Activated CD8-positive, alpha-beta T cell treated with anti-CD3 and anti-CD28 coated beads, Interleukin-2, amount 10 ng/mL, durations not matched to agents 7 days and 5 days (primary cell): Measurements from ENCODE around the gene ATG4A. TPM values are rescaled to one million over a fixed set of nuclear protein-coding genes. Genes with fewer than 3 reads are reported as not detected.

Source experiments
- ATAC-seq: fragments of 150-1000 bp; cut with Tn5 transposase; one replicate; pipeline ENCODE4 v1.10.0; 2021; ENCODE audit warnings: moderate library complexity
- CTCF ChIA-PET: fragments of 350-600 bp; sonication (Branson Sonifier 250); formaldehyde crosslinking; loops from one replicate; lab custom pipeline; 2021; ENCODE audit warnings: antibody characterized with exemption; lab: Charles Lee
- POLR2A ChIA-PET: fragments of 350-600 bp; sonication (Branson Sonifier 250); formaldehyde crosslinking; loops from one replicate; lab custom pipeline; 2021; ENCODE audit warnings: antibody characterized with exemption; lab: Charles Lee
- DNase-seq: peaks from one replicate; pipeline ENCODE4 v3.0.0-alpha.2; 2020
- H3K27ac Mint-ChIP-seq: one replicate; pipeline ENCODE4 v1.8.0; 2021; ENCODE audit warnings: mild to moderate bottlenecking, mixed read lengths
- H3K27me3 Mint-ChIP-seq: one replicate; pipeline ENCODE4 v1.8.0; 2021; ENCODE audit warnings: low read depth, mixed read lengths
- H3K36me3 Mint-ChIP-seq: one replicate; pipeline ENCODE4 v1.8.0; 2021; ENCODE audit warnings: low read depth, mixed read lengths
- H3K4me1 Mint-ChIP-seq: one replicate; pipeline ENCODE4 v1.8.0; 2021; ENCODE audit warnings: low read depth, mixed read lengths
- H3K4me3 Mint-ChIP-seq: one replicate; pipeline ENCODE4 v1.8.0; 2021; ENCODE audit warnings: mild to moderate bottlenecking, mixed read lengths
- H3K9me3 Mint-ChIP-seq: one replicate; pipeline ENCODE4 v1.8.0; 2022; ENCODE audit warnings: mixed read lengths; ENCODE audit not compliant: insufficient read depth
- total RNA-seq, 2 experiments: library from RNA; stranded (reverse); gene quantifications; one replicate each; pipeline ENCODE4 v1.2.3, GENCODE V29; 2021

ATG4A gene
- total RNA-seq, 2 experiments from 2014 or later, result 10.5 to 11.4 TPM

- CTCF ChIA-PET, result no interaction called here
- H3K36me3 Mint-ChIP-seq, result no peaks in the 10 kb centered on the region
- POLR2A ChIA-PET, result no interaction called here
- H3K4me3 Mint-ChIP-seq, result no peak overlapping the region
- DNase-seq (no peak), ATAC-seq (no peak)
- no peaks in the 10 kb centered on the region for H3K9me3 Mint-ChIP-seq
- no peaks in the 10 kb centered on the region for H3K4me1 Mint-ChIP-seq
- H3K27me3 Mint-ChIP-seq, result no peaks in the 10 kb centered on the region
- no peak overlapping the region for H3K27ac Mint-ChIP-seq
Observed at GRCh38 chrX:108123591-108124366, 32.2 kb downstream of the ATG4A start.

- no peak overlapping the region for H3K4me3 Mint-ChIP-seq
- DNase-seq (no peak), ATAC-seq (no peak)
- ChIA-PET CTCF (no interaction called here), POLR2A (interaction anchor here (0.5 kb wide), 1 partner anchor 52 kb away, joined by 3 read pairs; no protein-coding TSS in a partner anchor)
- H3K27me3 Mint-ChIP-seq, result no peaks in the 10 kb centered on the region
- H3K27ac Mint-ChIP-seq, result no peak overlapping the region
- H3K36me3 Mint-ChIP-seq, result peaks cover 10% of the 10 kb centered on the region
- no peaks in the 10 kb centered on the region for H3K9me3 Mint-ChIP-seq
- no peaks in the 10 kb centered on the region for H3K4me1 Mint-ChIP-seq
Observed at GRCh38 chrX:108126661-108127060, 35.1 kb downstream of the ATG4A start.

GRCh38 chrX:108127152-108127551 lies 35.6 kb downstream of the ATG4A start:
- ChIA-PET CTCF (interaction anchor here (1.9 kb wide), 1 partner anchor 12 kb away, joined by 6 read pairs; no protein-coding TSS in a partner anchor), POLR2A (no interaction called here)
- Mint-ChIP-seq H3K27me3 (no peaks in the 10 kb centered on the region), H3K36me3 (peaks cover 11% of the 10 kb centered on the region), H3K9me3 (no peaks in the 10 kb centered on the region), H3K27ac (no peak overlapping the region), H3K4me3 (no peak overlapping the region), H3K4me1 (no peaks in the 10 kb centered on the region)
- ATAC-seq, result no peak
- DNase-seq, result no peak

- H3K9me3 Mint-ChIP-seq, result no peaks in the 10 kb centered on the region
- POLR2A ChIA-PET, result no interaction called here
- H3K36me3 Mint-ChIP-seq, result peaks cover 14% of the 10 kb centered on the region
- H3K4me1 Mint-ChIP-seq, result no peaks in the 10 kb centered on the region
- DNase-seq (no peak), ATAC-seq (no peak)
- H3K4me3 Mint-ChIP-seq, result no peak overlapping the region
- no peak overlapping the region for H3K27ac Mint-ChIP-seq
- CTCF ChIA-PET, result no interaction called here
- no peaks in the 10 kb centered on the region for H3K27me3 Mint-ChIP-seq
Observed at GRCh38 chrX:108130889-108131288, 39.3 kb downstream of the ATG4A start.

- Mint-ChIP-seq H3K36me3 (peaks cover 14% of the 10 kb centered on the region), H3K27me3 (no peaks in the 10 kb centered on the region)
- CTCF ChIA-PET, result no interaction called here
Observed at GRCh38 chrX:108131471-108131870, 39.9 kb downstream of the ATG4A start.

GRCh38 chrX:108132034-108132433 lies 40.5 kb downstream of the ATG4A start:
- CTCF ChIA-PET, result no interaction called here
- H3K4me1 Mint-ChIP-seq, result no peaks in the 10 kb centered on the region
- peaks cover 14% of the 10 kb centered on the region for H3K36me3 Mint-ChIP-seq
- H3K4me3 Mint-ChIP-seq, result no peak overlapping the region
- no peaks in the 10 kb centered on the region for H3K9me3 Mint-ChIP-seq
- DNase-seq (no peak), ATAC-seq (no peak)
- POLR2A ChIA-PET, result no interaction called here
- H3K27ac Mint-ChIP-seq, result no peak overlapping the region
- H3K27me3 Mint-ChIP-seq, result no peaks in the 10 kb centered on the region

More at GRCh38 chrX:108131471-108131870, 39.9 kb downstream of the ATG4A start:
- ATAC-seq (no peak), DNase-seq (no peak)
- Mint-ChIP-seq H3K27ac (no peak overlapping the region), H3K9me3 (no peaks in the 10 kb centered on the region), H3K4me1 (no peaks in the 10 kb centered on the region), H3K4me3 (no peak overlapping the region)
- POLR2A ChIA-PET, result no interaction called here

- POLR2A ChIA-PET, result no interaction called here
- DNase-seq (no peak), ATAC-seq (no peak)
- Mint-ChIP-seq H3K27ac (no peak overlapping the region), H3K4me3 (no peak overlapping the region), H3K36me3 (peaks cover 14% of the 10 kb centered on the region), H3K9me3 (no peaks in the 10 kb centered on the region), H3K4me1 (no peaks in the 10 kb centered on the region), H3K27me3 (no peaks in the 10 kb centered on the region)
- CTCF ChIA-PET, result no interaction called here
Observed at GRCh38 chrX:108132876-108133275, 41.3 kb downstream of the ATG4A start.

GRCh38 chrX:108134724-108135123 lies 43.1 kb downstream of the ATG4A start:
- no peak for ATAC-seq
- H3K27me3 Mint-ChIP-seq, result no peaks in the 10 kb centered on the region
- H3K4me1 Mint-ChIP-seq, result no peaks in the 10 kb centered on the region
- H3K4me3 Mint-ChIP-seq, result no peak overlapping the region
- ChIA-PET CTCF (no interaction called here), POLR2A (no interaction called here)
- H3K27ac Mint-ChIP-seq, result no peak overlapping the region
- DNase-seq, result no peak
- H3K9me3 Mint-ChIP-seq, result no peaks in the 10 kb centered on the region
- H3K36me3 Mint-ChIP-seq, result peaks cover 20% of the 10 kb centered on the region

- H3K9me3 Mint-ChIP-seq, result no peaks in the 10 kb centered on the region
- peaks cover 14% of the 10 kb centered on the region for H3K36me3 Mint-ChIP-seq
- CTCF ChIA-PET, result interaction anchor here (0.6 to 2.1 kb wide), 8 partner anchors 9 to 247 kb away, joined by 3 to 8 read pairs (median 6); no protein-coding TSS in a partner anchor
Observed at GRCh38 chrX:108138814-108139702, 47.5 kb downstream of the ATG4A start.

GRCh38 chrX:108148524-108148923 lies 56.9 kb downstream of the ATG4A start:
- H3K4me1 Mint-ChIP-seq, result peaks cover 19% of the 10 kb centered on the region
- CTCF ChIA-PET, result no interaction called here
- peaks cover 51% of the 10 kb centered on the region for H3K36me3 Mint-ChIP-seq
- POLR2A ChIA-PET, result interaction anchor here (0.5 kb wide), 1 partner anchor 21 kb away, joined by 3 read pairs; no protein-coding TSS in a partner anchor
- no peaks in the 10 kb centered on the region for H3K27me3 Mint-ChIP-seq
- no peaks in the 10 kb centered on the region for H3K9me3 Mint-ChIP-seq
- H3K4me3 Mint-ChIP-seq, result no peak overlapping the region
- DNase-seq, result peak; percentile 20
- H3K27ac Mint-ChIP-seq, result peak overlapping the region; percentile 73
- ATAC-seq, result peak; percentile 74

More at GRCh38 chrX:108138814-108139702, 47.5 kb downstream of the ATG4A start:
- Mint-ChIP-seq H3K27me3 (no peaks in the 10 kb centered on the region), H3K27ac (no peak overlapping the region), H3K4me1 (no peaks in the 10 kb centered on the region), H3K4me3 (no peak overlapping the region)
- no peak for ATAC-seq
- POLR2A ChIA-PET, result interaction anchor here (1.9 kb wide), 1 partner anchor 47 kb away, joined by 5 read pairs; no protein-coding TSS in a partner anchor
- no peak for DNase-seq

- ChIA-PET CTCF (no interaction called here), POLR2A (no interaction called here)
- DNase-seq, result no peak
- H3K4me3 Mint-ChIP-seq, result no peak overlapping the region
- ATAC-seq, result no peak
- peaks cover 23% of the 10 kb centered on the region for H3K36me3 Mint-ChIP-seq
- no peaks in the 10 kb centered on the region for H3K27me3 Mint-ChIP-seq
- peaks cover 17% of the 10 kb centered on the region for H3K4me1 Mint-ChIP-seq
- no peaks in the 10 kb centered on the region for H3K9me3 Mint-ChIP-seq
- H3K27ac Mint-ChIP-seq, result peak overlapping the region; percentile 56
Observed at GRCh38 chrX:108156082-108156481, 64.5 kb downstream of the ATG4A start.
